Astrocyte (in vitro differentiated cells and primary cell): ENCODE results near the gene IL17RE. TPM values are rescaled to one million over a fixed set of nuclear protein-coding genes. Genes with fewer than 3 reads are reported as not detected.
"Not testable (repeated sequence)": the region's sequence is repeated elsewhere in the genome, so short reads cannot be mapped to it uniquely, and the experiment has no call there.

Experiments used
- DNase-seq: peaks from one replicate; pipeline ENCODE4 v3.0.0-alpha.2; 2010; ENCODE audit warnings: low read depth
- FAIRE-seq: peaks from 2 replicates; lab custom pipeline; 2011; peaks lifted over from hg19 to GRCh38; lab: Jason Lieb, UNC
- H2AFZ ChIP-seq: 2 replicates; pipeline ENCODE4 v1.6.0; 2012; ENCODE audit warnings: low read depth, low read length, inconsistent platforms
- H3K27ac ChIP-seq: 2 replicates; pipeline ENCODE4 v1.5.1; 2011; ENCODE audit warnings: low read depth, low read length, inconsistent platforms
- H3K27me3 ChIP-seq: 2 replicates; pipeline ENCODE4 v1.6.0; 2011; ENCODE audit warnings: low read length, inconsistent platforms; ENCODE audit not compliant: insufficient read depth
- H3K36me3 ChIP-seq: 2 replicates; pipeline ENCODE4 v1.5.1; 2011; ENCODE audit warnings: low read length, inconsistent platforms; ENCODE audit not compliant: insufficient read depth
- H3K4me1 ChIP-seq: 2 replicates; pipeline ENCODE4 v1.5.1; 2011; ENCODE audit warnings: low read length, inconsistent platforms; ENCODE audit not compliant: insufficient read depth
- H3K4me2 ChIP-seq: 2 replicates; pipeline ENCODE4 v1.6.0; 2012; ENCODE audit warnings: low read length, inconsistent platforms
- H3K4me3 ChIP-seq: 2 replicates; pipeline ENCODE4 v1.5.1; 2011; ENCODE audit warnings: low read depth, mild to moderate bottlenecking, low read length, inconsistent platforms; ENCODE audit not compliant: insufficient read depth
- H3K79me2 ChIP-seq: 2 replicates; pipeline ENCODE4 v1.6.0; 2012; ENCODE audit warnings: mild to moderate bottlenecking, low read length, inconsistent platforms; ENCODE audit not compliant: insufficient read depth
- H3K9ac ChIP-seq: 2 replicates; pipeline ENCODE4 v1.6.0; 2012; ENCODE audit warnings: mild to moderate bottlenecking, low read length, inconsistent platforms
- H3K9me3 ChIP-seq: 2 replicates; pipeline ENCODE4 v1.5.1; 2012; ENCODE audit warnings: low read depth, mild to moderate bottlenecking, low read length, inconsistent platforms; ENCODE audit not compliant: insufficient read depth
- H4K20me1 ChIP-seq: 2 replicates; pipeline ENCODE4 v1.6.0; 2012; ENCODE audit warnings: low read length, inconsistent platforms; ENCODE audit not compliant: insufficient read depth
- H3K27ac Mint-ChIP-seq: one replicate; pipeline ENCODE4 v1.8.0; 2021; ENCODE audit warnings: mild to moderate bottlenecking, mixed read lengths; ENCODE audit not compliant: unreplicated experiment
- H3K27me3 Mint-ChIP-seq: one replicate; pipeline ENCODE4 v1.8.0; 2021; ENCODE audit warnings: low read depth, mixed read lengths; ENCODE audit not compliant: unreplicated experiment
- H3K36me3 Mint-ChIP-seq: one replicate; pipeline ENCODE4 v1.8.0; 2021; ENCODE audit warnings: low read depth, mixed read lengths; ENCODE audit not compliant: unreplicated experiment
- H3K4me1 Mint-ChIP-seq: one replicate; pipeline ENCODE4 v1.8.0; 2021; ENCODE audit warnings: low read depth, mixed read lengths; ENCODE audit not compliant: unreplicated experiment
- H3K4me3 Mint-ChIP-seq: one replicate; pipeline ENCODE4 v1.8.0; 2021; ENCODE audit warnings: mild to moderate bottlenecking, moderate library complexity, mixed read lengths; ENCODE audit not compliant: unreplicated experiment
- H3K9me3 Mint-ChIP-seq: one replicate; pipeline ENCODE4 v1.8.0; 2021; ENCODE audit warnings: mild to moderate bottlenecking, mixed read lengths; ENCODE audit not compliant: unreplicated experiment
- EZH2 ChIP-seq: IDR thresholded peaks from 2 replicates; pipeline ENCODE4 v1.6.1; 2012; ENCODE audit warnings: mild to moderate bottlenecking, low read length, inconsistent platforms; ENCODE audit not compliant: insufficient read depth
- total RNA-seq: library from RNA; stranded (reverse); gene quantifications from 2 replicates; pipeline ENCODE4 v1.2.1, GENCODE V29; 2021
- TF ChIP-seq, protein P1 (sequence below): IDR thresholded peaks from 2 replicates; pipeline ENCODE4 v1.5.1; 2011; ENCODE audit warnings: low read depth, mild to moderate bottlenecking, inconsistent platforms, low read length, moderate library complexity; ENCODE audit not compliant: insufficient read depth

IL17RE gene
- total RNA-seq, 1 donor from 2014 or later = 4.6 TPM

- H3K9ac ChIP-seq = peak overlapping the region; percentile 97
- H3K9me3 Mint-ChIP-seq = no peaks in the 10 kb centered on the region
- H4K20me1 ChIP-seq = peaks cover 22% of the 10 kb centered on the region
These were observed 11.5 kb upstream of the IL17RE start for GRCh38 chr3:9891072-9891622.

GRCh38 chr3:9893739-9894138, 8.9 kb upstream of the IL17RE start:
- Mint-ChIP-seq H3K36me3 (peaks cover 18% of the 10 kb centered on the region), H3K4me1 (peaks cover 32% of the 10 kb centered on the region), H3K4me3 (peak overlapping the region; percentile 35), H3K9me3 (no peaks in the 10 kb centered on the region), H3K27ac (peak overlapping the region; percentile 66), H3K27me3 (no peaks in the 10 kb centered on the region)
- Histone ChIP-seq H2AFZ (no peak overlapping the region), H3K9me3 (no peaks in the 10 kb centered on the region), H3K36me3 (peaks cover 12% of the 10 kb centered on the region), H3K27me3 (no peaks in the 10 kb centered on the region), H3K4me3 (no peak overlapping the region), H4K20me1 (peaks cover 29% of the 10 kb centered on the region), H3K79me2 (peaks cover 31% of the 10 kb centered on the region), H3K9ac (no peak overlapping the region), H3K4me1 (peaks cover 12% of the 10 kb centered on the region), H3K27ac (peak overlapping the region; percentile 10), H3K4me2 (peak overlapping the region; percentile 50)
- FAIRE-seq (no peak), DNase-seq (no peak)
- TF ChIP-seq EZH2 = no peak
- TF ChIP-seq, protein P1, sequence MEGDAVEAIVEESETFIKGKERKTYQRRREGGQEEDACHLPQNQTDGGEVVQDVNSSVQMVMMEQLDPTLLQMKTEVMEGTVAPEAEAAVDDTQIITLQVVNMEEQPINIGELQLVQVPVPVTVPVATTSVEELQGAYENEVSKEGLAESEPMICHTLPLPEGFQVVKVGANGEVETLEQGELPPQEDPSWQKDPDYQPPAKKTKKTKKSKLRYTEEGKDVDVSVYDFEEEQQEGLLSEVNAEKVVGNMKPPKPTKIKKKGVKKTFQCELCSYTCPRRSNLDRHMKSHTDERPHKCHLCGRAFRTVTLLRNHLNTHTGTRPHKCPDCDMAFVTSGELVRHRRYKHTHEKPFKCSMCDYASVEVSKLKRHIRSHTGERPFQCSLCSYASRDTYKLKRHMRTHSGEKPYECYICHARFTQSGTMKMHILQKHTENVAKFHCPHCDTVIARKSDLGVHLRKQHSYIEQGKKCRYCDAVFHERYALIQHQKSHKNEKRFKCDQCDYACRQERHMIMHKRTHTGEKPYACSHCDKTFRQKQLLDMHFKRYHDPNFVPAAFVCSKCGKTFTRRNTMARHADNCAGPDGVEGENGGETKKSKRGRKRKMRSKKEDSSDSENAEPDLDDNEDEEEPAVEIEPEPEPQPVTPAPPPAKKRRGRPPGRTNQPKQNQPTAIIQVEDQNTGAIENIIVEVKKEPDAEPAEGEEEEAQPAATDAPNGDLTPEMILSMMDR = no peak

More at GRCh38 chr3:9891072-9891622, 11.5 kb upstream of the IL17RE start:
- peak overlapping the region; percentile 93 for H3K27ac ChIP-seq
- no peak for TF ChIP-seq EZH2
- TF ChIP-seq, protein P1 = no peak
- no peaks in the 10 kb centered on the region for H3K9me3 ChIP-seq
- Mint-ChIP-seq H3K4me3 (peak overlapping the region; percentile 94), H3K27me3 (no peaks in the 10 kb centered on the region), H3K36me3 (peaks cover 18% of the 10 kb centered on the region), H3K4me1 (peaks cover 18% of the 10 kb centered on the region), H3K27ac (peak overlapping the region; percentile 72)
- H2AFZ ChIP-seq = peak overlapping the region; percentile 95
- no peak for DNase-seq
- peaks cover 12% of the 10 kb centered on the region for H3K36me3 ChIP-seq
- H3K4me2 ChIP-seq = peak overlapping the region; percentile 91
- no peak for FAIRE-seq
- H3K4me1 ChIP-seq = peaks cover 9% of the 10 kb centered on the region
- H3K79me2 ChIP-seq = peaks cover 31% of the 10 kb centered on the region
- peak overlapping the region; percentile 89 for H3K4me3 ChIP-seq
- H3K27me3 ChIP-seq = no peaks in the 10 kb centered on the region

GRCh38 chr3:9895715-9896114, 6.9 kb upstream of the IL17RE start:
- not testable (repeated sequence) for H2AFZ ChIP-seq, H3K9me3 ChIP-seq, H3K9ac ChIP-seq, H3K4me3 ChIP-seq, H3K9me3 Mint-ChIP-seq, H3K4me3 Mint-ChIP-seq, H3K4me2 ChIP-seq, H3K27me3 Mint-ChIP-seq, H3K27me3 ChIP-seq, DNase-seq, FAIRE-seq, H3K27ac Mint-ChIP-seq, H3K27ac ChIP-seq
- peaks cover 12% of the 10 kb centered on the region for H3K36me3 ChIP-seq
- H3K79me2 ChIP-seq = peaks cover 28% of the 10 kb centered on the region
- peaks cover 33% of the 10 kb centered on the region for H4K20me1 ChIP-seq
- Mint-ChIP-seq H3K4me1 (peaks cover 37% of the 10 kb centered on the region), H3K36me3 (peaks cover 18% of the 10 kb centered on the region)
- peaks cover 12% of the 10 kb centered on the region for H3K4me1 ChIP-seq

DNA sequence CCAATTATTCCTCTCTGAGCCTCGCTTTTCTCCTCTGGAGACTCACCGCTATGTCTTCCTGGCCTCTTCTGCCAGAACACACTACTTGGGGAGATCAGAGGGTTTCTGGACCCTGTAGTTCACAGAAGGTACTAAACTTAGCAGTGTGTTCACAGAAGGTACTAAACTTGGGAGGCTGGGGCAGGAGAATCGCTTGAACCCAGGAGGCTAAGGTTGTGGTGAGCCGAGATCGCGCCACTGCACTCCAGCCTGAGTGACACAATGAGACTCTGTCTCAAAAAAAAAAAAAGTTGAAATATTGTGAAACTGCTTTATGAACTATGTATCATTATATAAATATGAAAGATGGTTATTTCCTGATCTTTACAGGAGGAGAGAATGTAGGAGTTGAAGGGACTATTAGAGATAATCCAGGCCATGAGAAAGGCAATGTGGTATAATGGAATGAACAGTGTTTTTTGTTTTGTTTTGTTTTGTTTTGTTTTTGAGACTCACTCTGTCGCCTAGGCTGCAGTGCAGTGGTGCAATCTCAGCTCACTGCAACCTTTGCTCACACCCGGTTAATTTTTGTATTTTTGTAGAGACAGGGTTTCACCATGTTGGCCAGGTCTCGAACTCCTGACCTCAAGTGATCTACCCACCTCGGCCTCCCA, 5.8 kb upstream of the IL17RE start:
- Histone ChIP-seq H3K36me3 (peaks cover 12% of the 10 kb centered on the region), H4K20me1 (peaks cover 33% of the 10 kb centered on the region), H3K4me1 (peaks cover 12% of the 10 kb centered on the region), H3K79me2 (peaks cover 16% of the 10 kb centered on the region)
- H3K27me3 ChIP-seq, H3K27me3 Mint-ChIP-seq, H2AFZ ChIP-seq, H3K4me2 ChIP-seq, H3K9ac ChIP-seq, H3K27ac ChIP-seq, H3K4me3 Mint-ChIP-seq, H3K9me3 Mint-ChIP-seq, FAIRE-seq, H3K9me3 ChIP-seq, H3K4me3 ChIP-seq, DNase-seq: not testable (repeated sequence)
- peaks cover 18% of the 10 kb centered on the region for H3K36me3 Mint-ChIP-seq
- peaks cover 34% of the 10 kb centered on the region for H3K4me1 Mint-ChIP-seq
- H3K27ac Mint-ChIP-seq = peak overlapping the region; percentile 62
